K562 (cell line): ENCODE results near the gene ABHD5. TPM values are rescaled to one million over a fixed set of nuclear protein-coding genes. Genes with fewer than 3 reads are reported as not detected.

ENCODE experiments used
- CBFA2T3 ChIP-seq: fragments of 450-650 bp; IDR thresholded peaks from 2 replicates; pipeline ENCODE4 v1.6.1; 2017
- CREB3 ChIP-seq: fragments of 450-650 bp; conservative IDR thresholded peaks from 2 replicates; pipeline ENCODE4 v1.6.1; 2016; ENCODE audit warnings: missing genetic modification characterization, low read depth, mild to moderate bottlenecking, missing compliant biosample characterization, moderate library complexity
- CTBP1 ChIP-seq: fragments of 450-650 bp; IDR thresholded peaks from 2 replicates; pipeline ENCODE4 v1.6.1; 2016; ENCODE audit warnings: borderline replicate concordance
- DPF2 ChIP-seq: fragments of 450-650 bp; IDR thresholded peaks from 2 replicates; pipeline ENCODE4 v1.6.1; 2016
- ESRRA ChIP-seq: fragments of 450-650 bp; IDR thresholded peaks from 2 replicates; pipeline ENCODE4 v1.6.1; 2014; ENCODE audit warnings: low read depth, mild to moderate bottlenecking, moderate library complexity, borderline replicate concordance
- ETS2 ChIP-seq: IDR thresholded peaks from 2 replicates; pipeline ENCODE4 v1.6.1; 2016; ENCODE audit warnings: borderline replicate concordance, missing genetic modification characterization, mild to moderate bottlenecking, moderate library complexity, missing compliant biosample characterization; ENCODE audit not compliant: poor library complexity, severe bottlenecking
- FOXM1 ChIP-seq, 2 experiments: fragments of 450-650 bp in 1 of 2; sonication (generic) in 1 of 2; formaldehyde crosslinking in 1 of 2; IDR thresholded peaks; 2 replicates each; pipeline versions ENCODE4 v1.6.1 to v1.9.0; 2017 to 2022; ENCODE audit warnings: low read depth in 2 of 2, mild to moderate bottlenecking in 2 of 2, missing genetic modification reagents in 1 of 2, moderate library complexity in 1 of 2
- HDAC1 ChIP-seq, 2 experiments: fragments of 450-650 bp; IDR thresholded peaks; 2 replicates each; pipeline ENCODE4 v1.6.1; 2016 to 2017; ENCODE audit warnings: inconsistent platforms in 1 of 2, mild to moderate bottlenecking in 1 of 2, moderate library complexity in 1 of 2
- IFI16 ChIP-seq: fragments of 250-450 bp; sonication (Bioruptor Pico); IDR thresholded peaks from 2 replicates; pipeline ENCODE4 v2.1.2; 2022; ENCODE audit warnings: mild to moderate bottlenecking, inconsistent platforms
- KDM1A ChIP-seq, 2 experiments: fragments of 450-650 bp; IDR thresholded peaks; 2 replicates each; pipeline ENCODE4 v1.6.1; 2016; ENCODE audit warnings: mild to moderate bottlenecking in 2 of 2
- MEIS2 ChIP-seq: fragments of 450-650 bp; IDR thresholded peaks from 2 replicates; pipeline ENCODE4 v1.6.1; 2014; ENCODE audit warnings: mild to moderate bottlenecking; ENCODE audit not compliant: partially characterized antibody
- PKNOX1 ChIP-seq: fragments of 450-650 bp; IDR thresholded peaks from 2 replicates; pipeline ENCODE4 v1.6.1; 2016
- PRPF4 ChIP-seq: fragments of 200-400 bp; formaldehyde crosslinking; IDR thresholded peaks from one replicate; pipeline ENCODE4 v1.6.1; 2017; ENCODE audit warnings: low read length, low read depth, mild to moderate bottlenecking; ENCODE audit not compliant: insufficient read depth, poor library complexity, severe bottlenecking
- RAD21 ChIP-seq, 2 experiments: fragments of 250-450 bp in 1 of 2; fragments of 450-650 bp in 1 of 2; sonication (Bioruptor Pico) in 1 of 2; formaldehyde crosslinking in 1 of 2; IDR thresholded peaks in 1 of 2; conservative IDR thresholded peaks in 1 of 2; 2 replicates each; pipeline versions ENCODE4 v1.4.0 to v1.8.0; 2020 to 2022; ENCODE audit warnings: mild to moderate bottlenecking in 2 of 2, moderate library complexity in 1 of 2
- RCOR1 ChIP-seq, 2 experiments: IDR thresholded peaks; 2 replicates each; pipeline ENCODE4 v1.6.1; 2012; ENCODE audit warnings: low read depth in 2 of 2, low read length in 2 of 2, borderline replicate concordance in 1 of 2, improper control_type of control experiment in 1 of 2
- TCF3 ChIP-seq: sonication (generic); formaldehyde crosslinking; IDR thresholded peaks from 2 replicates; pipeline ENCODE4 v1.4.0; 2020; ENCODE audit warnings: mild to moderate bottlenecking, missing genetic modification reagents
- U2AF2 ChIP-seq: fragments of 200-400 bp; formaldehyde crosslinking; optimal IDR thresholded peaks from 2 replicates; pipeline ENCODE3; 2017; ENCODE audit warnings: low read depth, mild to moderate bottlenecking, low read length
- ZEB2 ChIP-seq: fragments of 450-650 bp; IDR thresholded peaks from 2 replicates; pipeline ENCODE4 v1.6.1; 2016
- ZNF583 ChIP-seq: fragments of 250-450 bp; sonication (Bioruptor Pico); IDR thresholded peaks from 2 replicates; pipeline ENCODE4 v1.4.0; 2020
- polyA plus RNA-seq, 8 experiments: library from polyadenylated mRNA; depleted of rRNA in 4 of 8; stranded (reverse) in 5 of 8; unstranded in 3 of 8; fragments of >200 nt; fragmentation: Nextera tagmentation in 2 of 8; fragmentation: Illumina TruSeq in 1 of 8; extraction: Ambion mirVana in 2 of 8; extraction: Trizol in 1 of 8; gene quantifications; 2 replicates each; pipeline versions ENCODE4 v1.2.1 to v1.2.3, GENCODE V29; 2011 to 2014; ENCODE audit warnings: inconsistent platforms in 1 of 8, missing spikeins in 1 of 8
- total RNA-seq, 7 experiments: library from RNA; depleted of rRNA in 6 of 7; stranded (reverse); fragments of >200 nt in 6 of 7; fragmentation: Illumina TruSeq in 2 of 7; extraction: Trizol in 2 of 7; gene quantifications; 2 replicates each; pipeline versions ENCODE4 v1.2.1 to v1.2.3, GENCODE V29; 2011 to 2021; ENCODE audit warnings: low replicate concordance in 1 of 7
- TF ChIP-seq, protein P1 (sequence below): sonication (generic); formaldehyde crosslinking; IDR thresholded peaks from 2 replicates; pipeline ENCODE4 v1.8.1; 2023; ENCODE audit warnings: mild to moderate bottlenecking, missing genetic modification reagents, moderate library complexity

The ABHD5 gene
- total and polyA plus RNA-seq, 9 of the 15 experiments (the other 6 are each of a cell fraction or from before 2014, with no cell fraction given): 27.8 to 61.7 (median 39.9) TPM

- peak; percentile 52 for TF ChIP-seq PKNOX1
- TF ChIP-seq IFI16 (CRISPR knock-in tag): peak; percentile 22; the same call in 1 of the 2 replicates
- peak in 1 of 2 experiments; percentile 19; a peak in 1 of 4 replicates for TF ChIP-seq KDM1A (IDR thresholded peaks at IDR 0.05)
- no peak for TF ChIP-seq CREB3 (tag)
- peak; percentile 83 for TF ChIP-seq MEIS2
- no peak for TF ChIP-seq U2AF2
- TF ChIP-seq RCOR1 (IDR thresholded peaks at IDR 0.05; ENCODE audit: borderline replicate concordance in 1 of 2, low read depth in 2 of 2, low read length in 2 of 2): peak in 1 of 2 experiments; percentile 47; a peak in 1 of 4 replicates
- peak; percentile 78 for TF ChIP-seq ESRRA
- TF ChIP-seq ZEB2: 0 out of 2 replicates have a peak, but pooled peaks have one; percentile 31
- peak; percentile 28 for TF ChIP-seq CBFA2T3
- 0 out of 4 replicates have a peak, but pooled peaks of 1 of the 2 experiments have one; percentile 4 for TF ChIP-seq RAD21 (CRISPR knock-in tag; conservative IDR thresholded peaks at IDR 0.05 in 1 of 2, IDR thresholded peaks at IDR 0.05 in 1 of 2)
- TF ChIP-seq FOXM1 (IDR thresholded peaks at IDR 0.05; ENCODE audit: low read depth): no peak
- TF ChIP-seq FOXM1 (CRISPR knock-in tag; IDR thresholded peaks at IDR 0.05; ENCODE audit: low read depth): no peak
- no peak for TF ChIP-seq PRPF4
- peak in 1 of 2 experiments; percentile 39; a peak in 1 of 4 replicates for TF ChIP-seq HDAC1 (IDR thresholded peaks at IDR 0.05)
- no peak for TF ChIP-seq ZNF583 (CRISPR knock-in tag)
- TF ChIP-seq CTBP1: peak; percentile 75
- TF ChIP-seq DPF2: peak; percentile 19; the same call in 1 of the 2 replicates
- TF ChIP-seq, protein P1, sequence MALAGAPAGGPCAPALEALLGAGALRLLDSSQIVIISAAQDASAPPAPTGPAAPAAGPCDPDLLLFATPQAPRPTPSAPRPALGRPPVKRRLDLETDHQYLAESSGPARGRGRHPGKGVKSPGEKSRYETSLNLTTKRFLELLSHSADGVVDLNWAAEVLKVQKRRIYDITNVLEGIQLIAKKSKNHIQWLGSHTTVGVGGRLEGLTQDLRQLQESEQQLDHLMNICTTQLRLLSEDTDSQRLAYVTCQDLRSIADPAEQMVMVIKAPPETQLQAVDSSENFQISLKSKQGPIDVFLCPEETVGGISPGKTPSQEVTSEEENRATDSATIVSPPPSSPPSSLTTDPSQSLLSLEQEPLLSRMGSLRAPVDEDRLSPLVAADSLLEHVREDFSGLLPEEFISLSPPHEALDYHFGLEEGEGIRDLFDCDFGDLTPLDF: no peak
- peak; percentile 10; the same call in 1 of the 2 replicates for TF ChIP-seq TCF3
- TF ChIP-seq ETS2 (tag): no peak
Measured at GRCh38 chr3:43674345-43675085, 16.2 kb upstream of the ABHD5 start (continued).
